GM12878 (cell line): ENCODE data around the gene MTFR1L. TPM values are rescaled to one million over a fixed set of nuclear protein-coding genes. Genes with fewer than 3 reads are reported as not detected.

Experiments used
- BHLHE40 ChIP-seq, 2 experiments: fragments of 450-650 bp in 1 of 2; IDR thresholded peaks; 2 replicates each; pipeline ENCODE4 v1.6.1; 2011 to 2017; ENCODE audit warnings: low read depth in 2 of 2, borderline replicate concordance in 1 of 2, improper control_type of control experiment in 1 of 2, low read length in 1 of 2, mild to moderate bottlenecking in 1 of 2
- E2F4 ChIP-seq: IDR thresholded peaks from 2 replicates; pipeline ENCODE4 v1.6.1; 2012; ENCODE audit warnings: low read depth, low read length, improper control_type of control experiment
- ETV6 ChIP-seq, 2 experiments: fragments of 450-650 bp in 1 of 2; IDR thresholded peaks in 1 of 2; conservative IDR thresholded peaks in 1 of 2; 2 replicates each; pipeline ENCODE4 v1.6.1; 2014; ENCODE audit warnings: antibody characterized with exemption in 1 of 2, borderline replicate concordance in 1 of 2, low read depth in 1 of 2, mild to moderate bottlenecking in 1 of 2, moderate library complexity in 1 of 2
- MEF2A ChIP-seq: IDR thresholded peaks from 2 replicates; pipeline ENCODE4 v1.6.1; 2011; ENCODE audit warnings: low read depth, mild to moderate bottlenecking, low read length, moderate library complexity; ENCODE audit not compliant: insufficient read depth
- RELA ChIP-seq: fragments of 450-650 bp; IDR thresholded peaks from 2 replicates; pipeline ENCODE4 v1.8.0; 2014; ENCODE audit warnings: borderline replicate concordance; ENCODE audit not compliant: partially characterized antibody
- SMC3 ChIP-seq: IDR thresholded peaks from 2 replicates; pipeline ENCODE4 v1.6.1; 2011; ENCODE audit warnings: low read length, improper control_type of control experiment, borderline replicate concordance
- WRNIP1 ChIP-seq: IDR thresholded peaks from 2 replicates; pipeline ENCODE4 v1.6.1; 2011; ENCODE audit warnings: low read depth, low read length, improper control_type of control experiment, borderline replicate concordance
- YY1 ChIP-seq: IDR thresholded peaks from 2 replicates; pipeline ENCODE4 v1.6.1; 2011; ENCODE audit warnings: low read depth, mild to moderate bottlenecking, low read length
- ZNF274 ChIP-seq: IDR thresholded peaks from one replicate; pipeline ENCODE4 v1.8.0; 2011; ENCODE audit not compliant: insufficient read length, insufficient read depth
- ZSCAN29 ChIP-seq: fragments of 450-650 bp; IDR thresholded peaks from 2 replicates; pipeline ENCODE4 v1.6.1; 2017; ENCODE audit warnings: mild to moderate bottlenecking, moderate library complexity
- polyA plus RNA-seq, 11 experiments: library from polyadenylated mRNA; depleted of rRNA in 4 of 11; unstranded in 6 of 11; stranded (reverse) in 5 of 11; fragments of >200 nt; fragmentation: Nextera tagmentation in 4 of 11; fragmentation: Illumina TruSeq in 1 of 11; extraction: Ambion mirVana in 4 of 11; extraction: Trizol in 1 of 11; gene quantifications; 1 replicate in 1 of 11; 2 replicates in 10 of 11; pipeline versions ENCODE4 v1.2.1 to v1.2.3, GENCODE V29; 2011 to 2016; ENCODE audit warnings: inconsistent platforms in 2 of 11, missing spikeins in 2 of 11, low read depth in 1 of 11
- total RNA-seq, 4 experiments: library from RNA; depleted of rRNA in 3 of 4; stranded (reverse); fragments of >200 nt in 3 of 4; fragmentation: Illumina TruSeq in 1 of 4; extraction: Trizol in 1 of 4; gene quantifications; 2 replicates each; pipeline versions ENCODE4 v1.2.1 to v1.2.3, GENCODE V29; 2013 to 2021
- TF ChIP-seq, protein P1 (sequence below): fragments of 450-650 bp; IDR thresholded peaks from 2 replicates; pipeline ENCODE4 v1.6.1; 2017; ENCODE audit warnings: mild to moderate bottlenecking, moderate library complexity

Gene MTFR1L
- total and polyA plus RNA-seq, 10 of the 15 experiments (the other 5 are each of a cell fraction or from before 2014, with no cell fraction given) = 16.9 to 44.2 (median 30.3) TPM

- TF ChIP-seq, protein P1, sequence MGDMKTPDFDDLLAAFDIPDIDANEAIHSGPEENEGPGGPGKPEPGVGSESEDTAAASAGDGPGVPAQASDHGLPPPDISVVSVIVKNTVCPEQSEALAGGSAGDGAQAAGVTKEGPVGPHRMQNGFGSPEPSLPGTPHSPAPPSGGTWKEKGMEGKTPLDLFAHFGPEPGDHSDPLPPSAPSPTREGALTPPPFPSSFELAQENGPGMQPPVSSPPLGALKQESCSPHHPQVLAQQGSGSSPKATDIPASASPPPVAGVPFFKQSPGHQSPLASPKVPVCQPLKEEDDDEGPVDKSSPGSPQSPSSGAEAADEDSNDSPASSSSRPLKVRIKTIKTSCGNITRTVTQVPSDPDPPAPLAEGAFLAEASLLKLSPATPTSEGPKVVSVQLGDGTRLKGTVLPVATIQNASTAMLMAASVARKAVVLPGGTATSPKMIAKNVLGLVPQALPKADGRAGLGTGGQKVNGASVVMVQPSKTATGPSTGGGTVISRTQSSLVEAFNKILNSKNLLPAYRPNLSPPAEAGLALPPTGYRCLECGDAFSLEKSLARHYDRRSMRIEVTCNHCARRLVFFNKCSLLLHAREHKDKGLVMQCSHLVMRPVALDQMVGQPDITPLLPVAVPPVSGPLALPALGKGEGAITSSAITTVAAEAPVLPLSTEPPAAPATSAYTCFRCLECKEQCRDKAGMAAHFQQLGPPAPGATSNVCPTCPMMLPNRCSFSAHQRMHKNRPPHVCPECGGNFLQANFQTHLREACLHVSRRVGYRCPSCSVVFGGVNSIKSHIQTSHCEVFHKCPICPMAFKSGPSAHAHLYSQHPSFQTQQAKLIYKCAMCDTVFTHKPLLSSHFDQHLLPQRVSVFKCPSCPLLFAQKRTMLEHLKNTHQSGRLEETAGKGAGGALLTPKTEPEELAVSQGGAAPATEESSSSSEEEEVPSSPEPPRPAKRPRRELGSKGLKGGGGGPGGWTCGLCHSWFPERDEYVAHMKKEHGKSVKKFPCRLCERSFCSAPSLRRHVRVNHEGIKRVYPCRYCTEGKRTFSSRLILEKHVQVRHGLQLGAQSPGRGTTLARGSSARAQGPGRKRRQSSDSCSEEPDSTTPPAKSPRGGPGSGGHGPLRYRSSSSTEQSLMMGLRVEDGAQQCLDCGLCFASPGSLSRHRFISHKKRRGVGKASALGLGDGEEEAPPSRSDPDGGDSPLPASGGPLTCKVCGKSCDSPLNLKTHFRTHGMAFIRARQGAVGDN = no peak
- TF ChIP-seq E2F4 (no peak), ZNF274 (no peak), YY1 (no peak), RELA (no peak), BHLHE40 (IDR thresholded peaks at IDR 0.05; ENCODE audit: borderline replicate concordance in 1 of 2, low read depth in 2 of 2, low read length in 1 of 2) (no peak), WRNIP1 (no peak), MEF2A (no peak), SMC3 (no peak), ETV6 (conservative IDR thresholded peaks at IDR 0.05 in 1 of 2, IDR thresholded peaks at IDR 0.05 in 1 of 2; ENCODE audit: borderline replicate concordance in 1 of 2, low read depth in 1 of 2) (no peak), ZSCAN29 (no peak)
- TF ChIP-seq, all 136 proteins: peak for 0
Measured at GRCh38 chr1:25793585-25794170, 26.1 kb upstream of the MTFR1L start (continued).
